GM12873 (cell line): ENCODE results near the gene TBXT.

Source experiments
- TF ChIP-seq, protein P1 (sequence below): IDR thresholded peaks from 2 replicates; pipeline ENCODE4 v1.5.1; 2012; ENCODE audit warnings: low read depth, mild to moderate bottlenecking, moderate library complexity, low read length, control low read depth; ENCODE audit not compliant: insufficient read depth; ENCODE audit errors: missing control alignments

Gene TBXT

DNA sequence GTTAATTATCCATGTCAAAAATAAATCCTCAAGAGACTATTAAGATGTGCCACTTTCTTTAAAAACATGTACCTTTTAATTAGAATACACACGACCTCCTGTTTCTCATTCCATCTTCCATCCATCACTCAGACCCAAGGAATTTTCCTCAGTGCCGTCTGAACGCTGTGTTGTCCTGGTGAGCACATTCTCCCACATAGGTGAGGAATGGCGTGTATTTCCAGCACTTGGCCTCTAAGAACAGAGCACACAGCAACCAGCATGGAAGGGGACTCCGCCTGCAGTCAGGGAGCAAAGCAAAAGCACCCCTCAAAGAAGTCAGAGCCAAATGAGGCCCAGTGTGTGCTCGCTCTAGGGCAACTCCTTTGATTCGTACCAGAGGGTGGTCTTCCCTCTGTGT, 45.9 kb downstream of the TBXT start:
- TF ChIP-seq, protein P1, sequence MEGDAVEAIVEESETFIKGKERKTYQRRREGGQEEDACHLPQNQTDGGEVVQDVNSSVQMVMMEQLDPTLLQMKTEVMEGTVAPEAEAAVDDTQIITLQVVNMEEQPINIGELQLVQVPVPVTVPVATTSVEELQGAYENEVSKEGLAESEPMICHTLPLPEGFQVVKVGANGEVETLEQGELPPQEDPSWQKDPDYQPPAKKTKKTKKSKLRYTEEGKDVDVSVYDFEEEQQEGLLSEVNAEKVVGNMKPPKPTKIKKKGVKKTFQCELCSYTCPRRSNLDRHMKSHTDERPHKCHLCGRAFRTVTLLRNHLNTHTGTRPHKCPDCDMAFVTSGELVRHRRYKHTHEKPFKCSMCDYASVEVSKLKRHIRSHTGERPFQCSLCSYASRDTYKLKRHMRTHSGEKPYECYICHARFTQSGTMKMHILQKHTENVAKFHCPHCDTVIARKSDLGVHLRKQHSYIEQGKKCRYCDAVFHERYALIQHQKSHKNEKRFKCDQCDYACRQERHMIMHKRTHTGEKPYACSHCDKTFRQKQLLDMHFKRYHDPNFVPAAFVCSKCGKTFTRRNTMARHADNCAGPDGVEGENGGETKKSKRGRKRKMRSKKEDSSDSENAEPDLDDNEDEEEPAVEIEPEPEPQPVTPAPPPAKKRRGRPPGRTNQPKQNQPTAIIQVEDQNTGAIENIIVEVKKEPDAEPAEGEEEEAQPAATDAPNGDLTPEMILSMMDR, result no peak

DNA sequence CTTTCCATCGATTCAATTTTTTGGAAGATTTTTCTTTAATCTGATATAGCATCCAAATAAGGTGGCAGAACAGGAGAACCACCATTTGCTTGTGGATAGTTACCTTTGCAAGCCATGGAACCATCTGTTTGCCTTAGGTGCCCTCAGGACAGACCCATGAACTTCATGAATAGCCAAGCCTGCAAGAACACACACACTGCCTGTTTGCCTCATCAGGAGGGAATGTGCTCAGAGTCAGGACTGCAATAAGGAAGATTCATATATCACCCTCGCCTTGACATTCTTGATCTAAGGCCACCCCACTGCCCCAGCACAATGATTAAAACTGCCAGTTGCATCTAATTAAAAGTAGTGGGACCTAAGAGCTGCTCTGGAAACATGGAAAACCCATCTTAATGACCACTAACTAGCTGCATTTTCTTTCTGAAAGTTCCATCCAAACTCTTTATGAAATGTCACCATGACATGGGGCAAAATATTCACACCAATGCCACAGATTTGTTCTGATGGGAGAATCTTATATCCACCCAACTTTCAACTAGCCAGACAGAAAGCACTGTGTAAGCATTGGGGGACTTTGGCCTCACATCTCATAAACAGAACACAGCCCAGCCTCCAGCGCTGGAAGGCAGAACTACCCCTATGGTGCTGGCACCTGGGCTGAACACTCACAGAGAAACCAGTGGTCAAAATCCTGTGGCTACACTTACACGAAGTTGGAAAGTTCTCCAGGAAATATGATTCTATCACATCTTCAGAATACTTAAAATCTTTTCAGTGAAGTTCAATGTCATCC, 48.3 kb downstream of the TBXT start:
- TF ChIP-seq, protein P1, result no peak

DNA sequence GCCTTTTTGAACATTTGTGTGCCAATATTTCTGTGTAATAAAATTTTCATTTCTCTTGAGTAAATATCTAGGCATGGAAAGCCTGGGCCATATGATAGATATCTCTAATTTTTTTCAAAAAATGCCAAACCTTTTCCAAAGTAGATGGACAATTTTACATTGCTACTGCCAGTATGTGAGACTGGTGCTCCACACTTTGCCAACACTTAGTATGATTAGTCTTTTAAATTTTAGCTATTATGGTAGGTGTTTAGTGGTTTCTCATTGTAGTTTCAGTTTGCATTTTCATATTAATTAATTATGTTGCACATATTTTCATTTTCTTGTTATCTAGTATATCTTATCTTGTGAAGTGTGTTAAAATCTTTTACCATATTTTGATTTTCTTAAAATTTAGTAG, 52.0 kb downstream of the TBXT start:
- TF ChIP-seq, protein P1, result no peak

DNA sequence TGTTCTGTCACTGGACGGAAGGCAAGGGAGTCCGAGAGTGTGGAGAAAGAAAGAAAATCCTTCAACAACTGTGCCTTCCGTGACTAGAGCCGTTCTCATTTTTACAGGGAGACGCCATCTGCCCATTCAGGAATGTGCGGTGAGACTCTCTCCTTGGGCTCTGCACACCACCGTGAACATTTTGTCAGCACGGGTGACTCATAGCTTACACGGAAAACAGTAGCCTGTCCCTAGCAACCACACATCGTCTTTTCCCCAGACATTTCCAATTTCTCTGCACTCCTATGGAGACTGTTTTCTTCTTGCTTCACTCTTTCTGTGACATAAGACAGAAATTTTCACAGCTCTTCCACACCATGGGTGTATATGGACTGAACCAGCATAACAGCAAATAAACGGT, 55.1 kb downstream of the TBXT start:
- TF ChIP-seq, protein P1, result no peak

DNA sequence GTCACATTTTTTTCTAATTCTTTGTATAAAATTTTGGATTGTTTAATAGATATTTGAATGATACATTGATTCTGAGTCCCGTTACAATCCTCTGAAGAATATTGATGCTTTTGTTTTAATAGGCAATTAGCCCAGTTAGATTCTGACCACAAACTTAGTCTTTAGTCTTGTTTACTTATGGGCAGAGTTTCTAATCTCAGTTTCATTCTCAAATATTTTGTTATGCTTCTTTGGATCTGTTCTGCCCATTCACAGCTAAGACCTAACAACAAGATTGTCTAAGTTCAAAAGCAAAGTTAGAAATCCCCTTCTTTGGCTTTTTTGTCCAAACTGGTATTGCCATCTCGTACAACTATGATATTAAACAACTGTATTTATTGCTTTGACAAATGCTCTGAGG, 58.0 kb downstream of the TBXT start:
- TF ChIP-seq, protein P1, result no peak
